GM12892 (cell line): ENCODE measurements around the gene CTAG1A.
"Not testable (repeated sequence)": the region's sequence is repeated elsewhere in the genome, so short reads cannot be mapped to it uniquely, and the experiment has no call there.

Experiments
- DNase-seq: peaks from one replicate; pipeline ENCODE4 v3.0.0; 2011; ENCODE audit not compliant: insufficient read length
- FAIRE-seq: peaks from 2 replicates; lab custom pipeline; 2011; peaks lifted over from hg19 to GRCh38; lab: Jason Lieb, UNC
- POLR2A ChIP-seq: IDR thresholded peaks from 2 replicates; pipeline ENCODE4 v1.6.1; 2011; ENCODE audit warnings: low read depth, low read length, control low read depth
- POLR2AphosphoS5 ChIP-seq: IDR thresholded peaks from 2 replicates; pipeline ENCODE4 v1.6.1; 2011; ENCODE audit warnings: low read depth, low read length, control low read depth
- TAF1 ChIP-seq: IDR thresholded peaks from 2 replicates; pipeline ENCODE4 v1.6.1; 2011; ENCODE audit warnings: low read depth, mild to moderate bottlenecking, control low read depth, low read length, borderline replicate concordance

Gene CTAG1A

DNA sequence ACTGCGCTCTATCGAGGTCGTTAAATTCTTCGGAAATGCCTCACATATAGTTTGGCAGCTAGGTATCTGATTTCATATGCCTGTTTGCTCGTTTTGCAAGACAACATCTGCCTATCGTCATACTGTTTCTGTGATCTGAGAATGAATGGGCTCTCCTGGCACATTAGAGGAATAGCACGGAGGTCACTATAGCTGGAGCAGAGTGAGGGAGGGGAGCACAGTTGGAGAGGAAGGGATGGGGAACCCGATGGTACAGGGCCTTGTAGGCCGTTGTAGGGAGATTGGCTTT is 37.0 kb upstream of the CTAG1A start:
- FAIRE-seq (no peak), DNase-seq (no peak)
- TF ChIP-seq TAF1: no peak
- TF ChIP-seq POLR2A: no peak
- no peak for TF ChIP-seq POLR2AphosphoS5

DNA sequence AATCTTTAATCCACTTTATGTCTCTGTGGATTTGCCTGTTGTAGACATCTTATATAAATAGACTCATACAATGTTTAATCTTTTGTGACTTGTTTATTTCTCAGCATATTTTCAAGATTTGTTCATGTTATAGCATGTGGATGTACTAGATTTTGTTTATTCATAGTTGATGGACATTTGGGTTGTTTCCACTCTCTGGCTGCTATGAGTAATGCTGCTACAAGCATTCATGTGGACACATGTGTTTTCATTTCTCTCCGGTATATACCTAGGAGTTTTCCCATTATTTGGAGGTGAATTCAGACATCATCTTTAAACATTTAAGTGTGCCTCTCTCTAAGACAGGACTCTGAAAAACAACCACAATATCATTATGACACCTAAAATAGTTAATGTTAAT is 35.2 kb upstream of the CTAG1A start:
- no peak for FAIRE-seq
- no peak for DNase-seq
- TF ChIP-seq POLR2AphosphoS5 (no peak), TAF1 (no peak), POLR2A (no peak)

DNA sequence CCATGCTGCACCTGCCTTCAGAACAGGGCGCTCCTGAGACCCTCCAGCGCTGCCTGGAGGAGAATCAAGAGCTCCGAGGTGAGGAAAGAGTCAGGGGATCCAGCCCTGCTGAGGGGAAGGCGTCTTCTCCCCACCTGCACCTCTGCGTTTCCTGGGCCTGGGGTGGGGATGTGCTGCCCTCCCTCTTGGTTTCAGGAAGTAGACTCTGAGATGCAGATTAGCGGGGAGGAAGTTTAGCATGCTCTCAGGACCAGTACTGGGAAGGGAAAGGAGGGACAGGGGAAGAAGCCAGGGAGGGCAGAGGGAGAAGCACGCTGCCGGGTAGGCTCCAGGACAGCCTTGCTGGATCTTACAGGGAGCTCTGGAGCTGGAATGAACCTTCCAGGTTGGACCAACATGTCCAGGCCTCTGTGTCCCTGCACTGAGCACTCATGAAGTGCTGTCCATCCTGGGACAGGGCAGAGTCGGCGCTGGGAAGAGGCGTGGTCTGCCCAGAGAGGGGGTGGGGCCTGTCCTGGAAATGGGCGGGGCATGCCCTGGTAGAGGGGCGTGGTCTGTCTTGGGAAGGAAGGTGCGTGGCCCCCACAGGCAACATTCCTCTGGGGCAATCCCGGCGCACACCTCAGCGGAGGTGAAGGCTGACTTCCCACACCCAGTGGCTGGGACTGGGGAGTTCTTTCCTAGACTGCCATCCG is 32.7 kb upstream of the CTAG1A start:
- not testable (repeated sequence) for DNase-seq
- FAIRE-seq: peak; percentile 5

- FAIRE-seq, DNase-seq: not testable (repeated sequence)
Measured at GRCh38 chrX:154558060-154558690, 26.8 kb upstream of the CTAG1A start.

- DNase-seq: not testable (repeated sequence)
- peak; percentile 17 for FAIRE-seq
Measured at GRCh38 chrX:154558896-154559295, 26.0 kb upstream of the CTAG1A start.

DNA sequence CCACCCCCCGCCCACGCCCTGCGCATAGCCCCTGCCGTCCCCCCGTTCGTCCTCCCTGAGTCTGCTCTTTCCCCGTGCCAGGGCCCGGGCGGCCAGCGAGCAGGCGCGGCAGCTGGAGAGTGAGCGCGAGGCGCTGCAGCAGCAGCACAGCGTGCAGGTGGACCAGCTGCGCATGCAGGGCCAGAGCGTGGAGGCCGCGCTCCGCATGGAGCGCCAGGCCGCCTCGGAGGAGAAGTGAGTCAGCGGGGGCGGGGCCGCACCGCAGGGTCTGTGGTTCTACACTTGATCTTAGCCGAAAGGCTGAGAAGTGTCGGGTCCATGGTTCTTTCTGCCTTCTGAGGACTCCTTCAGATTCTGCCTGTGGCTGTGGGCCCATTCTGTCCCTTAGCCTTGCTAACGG is 24.6 kb upstream of the CTAG1A start:
- not testable (repeated sequence) for FAIRE-seq, DNase-seq

DNA sequence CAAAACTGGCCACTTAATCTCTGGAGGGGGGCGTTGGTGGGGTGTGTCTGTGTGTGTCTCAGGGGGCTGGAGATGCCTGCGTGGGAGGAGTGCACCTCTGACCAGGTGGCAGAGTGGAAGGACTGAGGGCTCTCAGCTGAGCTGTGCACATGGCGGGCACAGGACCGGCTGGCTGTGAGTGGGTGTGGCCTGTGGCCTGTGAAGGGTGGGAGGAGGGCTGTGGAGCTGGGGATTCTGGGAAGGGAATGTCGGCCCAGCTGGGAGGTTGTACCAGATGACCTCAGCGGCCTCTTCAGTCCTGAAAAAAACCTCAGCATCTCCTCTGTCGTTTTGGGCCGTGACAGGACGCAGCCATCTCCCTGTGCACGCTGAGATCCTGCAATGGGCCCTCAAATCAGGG is 22.6 kb upstream of the CTAG1A start:
- not testable (repeated sequence) for FAIRE-seq, DNase-seq

DNA sequence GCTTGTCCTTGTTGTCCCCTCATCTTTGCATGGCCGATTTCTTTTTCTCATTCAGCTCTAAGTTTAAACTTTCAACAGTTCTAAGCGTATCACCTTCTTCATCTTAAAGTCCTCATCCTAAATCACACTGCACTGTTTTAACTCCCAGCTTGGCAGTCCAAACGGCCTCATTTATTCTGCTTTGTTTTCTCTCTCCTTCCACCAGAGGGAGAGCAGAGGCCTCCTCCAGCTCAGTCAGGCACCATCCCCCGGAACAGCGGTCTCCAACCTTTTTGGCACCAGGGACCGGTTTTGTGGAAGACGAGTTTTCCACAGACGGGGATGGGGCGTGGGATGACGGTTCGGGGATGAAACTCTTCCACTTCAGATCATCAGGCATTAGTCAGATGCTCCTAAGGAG is 14.6 kb upstream of the CTAG1A start:
- DNase-seq, FAIRE-seq: not testable (repeated sequence)

DNA sequence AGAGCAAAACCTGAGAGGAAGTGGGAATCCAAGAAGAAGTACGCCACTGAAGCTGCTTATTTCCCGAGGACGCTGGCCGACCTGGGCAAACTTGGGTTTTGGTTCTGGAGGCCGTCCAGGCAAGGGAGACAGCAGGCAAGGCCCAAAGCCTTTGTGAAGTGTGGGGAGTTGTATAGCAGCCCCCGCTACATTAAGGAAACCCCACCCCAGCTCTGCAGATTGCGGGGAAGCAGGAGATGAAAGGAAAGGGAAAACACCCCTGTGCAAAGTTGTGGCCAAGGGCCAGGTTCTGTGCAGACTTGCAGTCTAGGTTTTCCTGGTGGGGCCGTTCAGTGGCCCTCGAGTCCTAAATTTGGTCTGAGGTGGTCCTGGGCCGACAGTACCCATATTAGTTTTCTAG is 11.9 kb upstream of the CTAG1A start:
- FAIRE-seq, DNase-seq: not testable (repeated sequence)

DNA sequence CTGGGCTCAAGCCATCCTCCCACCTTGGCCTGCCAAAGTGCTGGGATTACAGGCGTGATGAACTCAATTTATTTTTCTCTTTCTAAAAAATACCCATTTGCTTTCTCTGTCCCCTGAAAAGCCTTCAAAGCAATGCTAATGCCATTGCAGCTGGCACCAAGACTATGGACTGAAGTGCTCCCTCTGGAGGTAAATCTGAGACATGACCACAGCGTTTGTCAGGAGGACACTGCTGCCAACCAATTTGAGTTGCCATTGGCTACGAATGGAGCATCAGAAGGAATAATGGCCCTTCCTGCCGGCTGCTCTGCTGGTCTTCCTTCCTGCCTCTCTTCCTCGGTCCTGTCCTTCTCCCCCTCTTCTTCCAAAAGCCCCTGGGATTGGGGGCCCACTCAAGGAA is 9.9 kb upstream of the CTAG1A start:
- peak; percentile 98 for FAIRE-seq
- not testable (repeated sequence) for DNase-seq

- not testable (repeated sequence) for FAIRE-seq, DNase-seq
Measured at GRCh38 chrX:154582994-154583393, 1.9 kb upstream of the CTAG1A start.

DNA sequence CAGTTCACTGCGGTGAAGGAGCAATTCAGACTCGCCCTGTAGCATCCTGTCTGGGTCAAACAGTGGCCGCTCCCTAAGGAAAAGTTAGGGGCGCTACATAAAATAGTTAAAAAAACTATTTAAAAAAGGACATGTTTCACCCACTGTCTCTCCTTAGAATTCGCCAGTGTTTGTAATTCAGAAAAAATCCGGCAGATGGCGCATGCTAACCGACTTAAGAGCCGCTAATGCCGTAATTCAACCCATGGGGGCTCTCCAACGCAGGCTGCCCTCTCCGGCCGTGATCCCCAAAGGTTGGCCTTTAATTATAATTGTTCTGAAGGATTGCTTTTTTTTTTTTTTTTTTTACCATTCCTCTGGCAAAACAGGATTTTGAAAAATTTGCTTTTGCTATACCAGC is 5.5 kb downstream of the CTAG1A start:
- not testable (repeated sequence) for FAIRE-seq, DNase-seq

DNA sequence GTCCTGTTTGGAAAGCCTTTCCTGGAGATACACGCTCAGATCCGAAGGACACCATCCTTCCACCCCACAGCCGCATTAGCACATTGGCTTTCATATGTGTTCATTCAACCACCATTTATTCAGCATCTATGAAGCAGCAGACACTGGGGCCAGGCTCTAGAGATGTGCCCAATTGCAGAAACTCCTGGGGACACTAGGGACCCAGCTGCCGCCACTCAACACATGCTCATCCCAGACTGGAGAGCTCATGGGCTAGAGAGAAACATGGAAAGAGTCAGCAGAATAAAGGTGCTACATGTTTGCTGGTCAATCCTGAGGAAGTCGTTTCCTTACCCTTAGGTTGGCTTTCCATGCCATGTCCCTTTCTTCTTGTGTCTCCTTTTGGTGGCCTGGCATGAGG is 7.6 kb downstream of the CTAG1A start:
- no peak for FAIRE-seq
- no peak for TF ChIP-seq POLR2A
- TF ChIP-seq POLR2AphosphoS5: no peak
- TF ChIP-seq TAF1: no peak

GRCh38 chrX:154593201-154593600 is 8.3 kb downstream of the CTAG1A start:
- DNase-seq (no peak), FAIRE-seq (no peak)
- TF ChIP-seq POLR2AphosphoS5 (no peak), POLR2A (no peak), TAF1 (no peak)

More for the DNA sequence above, 7.6 kb downstream of the CTAG1A start:
- no peak for DNase-seq

DNA sequence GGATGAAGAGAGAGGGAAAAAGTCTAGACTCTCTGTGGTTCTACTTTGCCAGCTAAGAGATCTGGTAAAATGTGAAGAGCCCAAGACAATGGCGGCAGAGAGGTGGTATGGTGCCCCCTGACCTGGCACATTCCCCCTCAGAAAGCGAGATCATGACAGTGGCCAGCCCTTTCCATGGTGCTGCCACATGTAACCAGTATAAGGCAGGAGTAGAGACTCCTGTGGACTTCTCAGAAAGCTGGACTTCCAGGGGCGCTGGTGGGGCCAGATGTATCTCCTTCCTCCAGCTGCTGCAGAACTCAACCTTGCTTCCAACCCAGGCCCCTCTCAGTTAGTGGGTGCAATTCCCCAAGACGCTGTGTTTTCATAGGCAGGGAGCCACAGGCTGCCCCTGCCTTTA is 9.6 kb downstream of the CTAG1A start:
- no peak for DNase-seq
- TF ChIP-seq POLR2A (no peak), TAF1 (no peak), POLR2AphosphoS5 (no peak)

More for the DNA sequence above, 9.6 kb downstream of the CTAG1A start:
- FAIRE-seq: no peak
